Left ventricle myocardium inferior (tissue), 1 donor: ENCODE data around the gene FBXO45. TPM values are rescaled to one million over a fixed set of nuclear protein-coding genes. Genes with fewer than 3 reads are reported as not detected.
"Not testable (repeated sequence)": the region's sequence is repeated elsewhere in the genome, so short reads cannot be mapped to it uniquely, and the experiment has no call there.

ENCODE experiments used
- DNase-seq: peaks from one replicate; pipeline ENCODE4 v3.0.0-alpha.2; 2020
- H3K27ac ChIP-seq: fragments of 200-600 bp; replicated peaks from 2 replicates; pipeline ENCODE4 v1.8.0; 2021
- H3K27me3 ChIP-seq: fragments of 200-600 bp; 2 replicates; pipeline ENCODE4 v1.8.0; 2021; ENCODE audit warnings: low read depth
- H3K36me3 ChIP-seq: fragments of 200-600 bp; 2 replicates; pipeline ENCODE4 v1.8.0; 2021
- H3K4me1 ChIP-seq: fragments of 200-600 bp; 2 replicates; pipeline ENCODE4 v1.8.0; 2021
- H3K4me3 ChIP-seq: fragments of 200-600 bp; 2 replicates; pipeline ENCODE4 v1.8.0; 2021; ENCODE audit warnings: mild to moderate bottlenecking, moderate library complexity
- H3K9me3 ChIP-seq: fragments of 200-600 bp; replicated peaks from 2 replicates; pipeline ENCODE4 v1.8.0; 2021
- CTCF ChIP-seq: fragments of 200-600 bp; IDR thresholded peaks from 2 replicates; pipeline ENCODE4 v1.8.0; 2021; ENCODE audit warnings: antibody characterized with exemption, mild to moderate bottlenecking, borderline replicate concordance
- intact Hi-C: fragments of 100-400 bp; cut with micrococcal nuclease; formaldehyde crosslinking; loops from one replicate; pipeline ENCODE4 v1.11.0; 2022
- total RNA-seq: library from RNA; stranded (reverse); fragmentation: NEBNext Ultra II Directional; extraction: Animal tissue kit (Norgen Biotek cat#: 25700); gene quantifications from one replicate; pipeline ENCODE4 v1.2.1, GENCODE V29; 2021
- donor health status: DM: no; HTN: yes; CAD: no; lungs with severe emphysema.

Gene FBXO45
- total RNA-seq, 1 donor from 2014 or later: 7.3 TPM

GRCh38 chr3:196537319-196537984, 31.0 kb upstream of the FBXO45 start:
- DNase-seq: no peak
- no peaks in the 10 kb centered on the region for H3K9me3 ChIP-seq
- H3K36me3 ChIP-seq: no peaks in the 10 kb centered on the region
- H3K4me3 ChIP-seq: no peak overlapping the region
- TF ChIP-seq CTCF: peak; percentile 69
- intact Hi-C loops: no loop called here
- no peaks in the 10 kb centered on the region for H3K4me1 ChIP-seq
- peaks cover 16% of the 10 kb centered on the region for H3K27me3 ChIP-seq
- no peak overlapping the region for H3K27ac ChIP-seq

- DNase-seq: no peak
- Histone ChIP-seq H3K9me3 (no peaks in the 10 kb centered on the region), H3K36me3 (no peaks in the 10 kb centered on the region), H3K4me3 (no peak overlapping the region), H3K27ac (no peak overlapping the region), H3K27me3 (peaks cover 3% of the 10 kb centered on the region), H3K4me1 (no peaks in the 10 kb centered on the region)
- no peak for TF ChIP-seq CTCF
- intact Hi-C loops: no loop called here
Observed at GRCh38 chr3:196541684-196542445, 26.6 kb upstream of the FBXO45 start.

GRCh38 chr3:196544491-196544992, 23.9 kb upstream of the FBXO45 start:
- intact Hi-C loops: no loop called here
- Histone ChIP-seq H3K27ac (no peak overlapping the region), H3K4me3 (no peak overlapping the region), H3K9me3 (no peaks in the 10 kb centered on the region), H3K4me1 (no peaks in the 10 kb centered on the region), H3K27me3 (no peaks in the 10 kb centered on the region), H3K36me3 (no peaks in the 10 kb centered on the region)
- DNase-seq: no peak
- TF ChIP-seq CTCF: no peak

GRCh38 chr3:196546537-196546936, 21.9 kb upstream of the FBXO45 start:
- TF ChIP-seq CTCF: no peak
- H3K9me3 ChIP-seq: no peaks in the 10 kb centered on the region
- H3K36me3 ChIP-seq: no peaks in the 10 kb centered on the region
- intact Hi-C loops: no loop called here
- no peak overlapping the region for H3K27ac ChIP-seq
- no peaks in the 10 kb centered on the region for H3K27me3 ChIP-seq
- DNase-seq: no peak
- no peaks in the 10 kb centered on the region for H3K4me1 ChIP-seq
- no peak overlapping the region for H3K4me3 ChIP-seq

- H3K36me3 ChIP-seq: no peaks in the 10 kb centered on the region
- no peaks in the 10 kb centered on the region for H3K27me3 ChIP-seq
- H3K4me3 ChIP-seq: no peak overlapping the region
- no peak overlapping the region for H3K27ac ChIP-seq
- no peak for TF ChIP-seq CTCF
- DNase-seq: no peak
- no peaks in the 10 kb centered on the region for H3K4me1 ChIP-seq
- intact Hi-C loops: no loop called here
- no peaks in the 10 kb centered on the region for H3K9me3 ChIP-seq
Observed at GRCh38 chr3:196547067-196547466, 21.4 kb upstream of the FBXO45 start.

- H3K27me3 ChIP-seq, H3K9me3 ChIP-seq, intact Hi-C loops, H3K36me3 ChIP-seq, H3K27ac ChIP-seq, H3K4me3 ChIP-seq, DNase-seq, H3K4me1 ChIP-seq: not testable (repeated sequence)
Observed at GRCh38 chr3:196549312-196549711, 19.1 kb upstream of the FBXO45 start.

GRCh38 chr3:196550172-196550571, 18.3 kb upstream of the FBXO45 start:
- H3K36me3 ChIP-seq, DNase-seq, H3K4me1 ChIP-seq, H3K27me3 ChIP-seq, H3K27ac ChIP-seq, H3K9me3 ChIP-seq, intact Hi-C loops, H3K4me3 ChIP-seq: not testable (repeated sequence)
